A549 (cell line): Measurements from ENCODE around the gene DERL2. TPM values are rescaled to one million over a fixed set of nuclear protein-coding genes. Genes with fewer than 3 reads are reported as not detected.
A peak's percentile ranks its signal among the peaks of the same experiment; 100 is the strongest.

Experiments used
- ATAC-seq, 2 experiments: fragments of 200-7000 bp in 1 of 2; fragments of >200 bp in 1 of 2; cut with Nextera tagmentation in 1 of 2; cut with Tn5 transposase in 1 of 2; 3 replicates each; pipeline versions ENCODE4 v1.8.0 to v1.9.1; 2018 to 2020; ENCODE audit warnings: mild to moderate bottlenecking in 1 of 2, moderate library complexity in 1 of 2
- CTCF ChIA-PET: fragments of 300-600 bp; sonication (Branson Sonifier 250); formaldehyde crosslinking; extraction: SDS; loops from one replicate; lab custom pipeline; 2021; ENCODE audit warnings: antibody characterized with exemption, inconsistent platforms; lab: Yijun Ruan, JAX
- POLR2A ChIA-PET: fragments of 350-600 bp; formaldehyde crosslinking; extraction: SDS; loops from one replicate; lab custom pipeline; 2021; ENCODE audit warnings: antibody characterized with exemption, inconsistent platforms; lab: Yijun Ruan, JAX
- DNase-seq, 2 experiments: peaks; one replicate each; pipeline versions ENCODE4 v3.0.0 to v3.0.0-alpha.2; 2011 to 2016; ENCODE audit warnings: low read depth in 1 of 2, low spot score in 1 of 2
- FAIRE-seq: peaks from 2 replicates; lab custom pipeline; 2011; peaks lifted over from hg19 to GRCh38; lab: Jason Lieb, UNC
- H3K27ac ChIP-seq, 2 experiments: fragments of >200 bp; sonication (Bioruptor Twin); formaldehyde crosslinking; 3 replicates each; pipeline ENCODE4 v1.5.1; 2016 to 2017
- H3K4me1 ChIP-seq: fragments of >200 bp; sonication (Bioruptor Twin); formaldehyde crosslinking; 3 replicates; pipeline ENCODE4 v1.6.1; 2016
- H3K4me2 ChIP-seq: fragments of >200 bp; sonication (Bioruptor Twin); formaldehyde crosslinking; 3 replicates; pipeline ENCODE4 v1.6.1; 2016
- H3K4me3 ChIP-seq: fragments of >200 bp; sonication (Bioruptor Twin); formaldehyde crosslinking; 3 replicates; pipeline ENCODE4 v1.5.1; 2016
- H3K9me3 ChIP-seq: fragments of >200 bp; sonication (Bioruptor Twin); formaldehyde crosslinking; 3 replicates; pipeline ENCODE4 v1.6.1; 2016
- BHLHE40 ChIP-seq: IDR thresholded peaks from 2 replicates; pipeline ENCODE4 v1.6.1; 2012; ENCODE audit warnings: low read depth, low read length, inconsistent platforms
- CBX2 ChIP-seq: fragments of 200-600 bp; sonication (generic); IDR thresholded peaks from 2 replicates; pipeline ENCODE4 v1.6.1; 2016; ENCODE audit warnings: low read depth, mild to moderate bottlenecking, borderline replicate concordance
- CBX8 ChIP-seq: fragments of 200-600 bp; sonication (generic); IDR thresholded peaks from 2 replicates; pipeline ENCODE4 v1.6.1; 2016
- CEBPB ChIP-seq, 2 experiments: fragments of >200 bp in 1 of 2; sonication (Bioruptor Twin) in 1 of 2; formaldehyde crosslinking in 1 of 2; IDR thresholded peaks; 2 replicates each; pipeline ENCODE4 v1.6.1; 2012 to 2016
- EHF ChIP-seq: fragments of 250-450 bp; sonication (Bioruptor Pico); IDR thresholded peaks from 2 replicates; pipeline ENCODE4 v1.5.0; 2020; ENCODE audit warnings: mild to moderate bottlenecking
- ELK1 ChIP-seq: fragments of 150-350 bp; IDR thresholded peaks from 2 replicates; pipeline ENCODE4 v1.6.1; 2014; ENCODE audit warnings: low read depth, mild to moderate bottlenecking, low read length
- EP300 ChIP-seq, 2 experiments: fragments of >200 bp; sonication (Bioruptor Twin); formaldehyde crosslinking; IDR thresholded peaks; 2 replicates in 1 of 2; 3 replicates in 1 of 2; pipeline ENCODE4 v1.6.1; 2016 to 2017
- HOXA7 ChIP-seq: fragments of 250-450 bp; sonication (Bioruptor Pico); IDR thresholded peaks from 2 replicates; pipeline ENCODE4 v1.5.0; 2020; ENCODE audit warnings: mild to moderate bottlenecking, moderate library complexity
- HOXB13 ChIP-seq: fragments of 250-450 bp; sonication (Bioruptor Pico); IDR thresholded peaks from 2 replicates; pipeline ENCODE4 v1.5.0; 2020; ENCODE audit warnings: low read depth, mild to moderate bottlenecking, moderate library complexity
- JUN ChIP-seq, 2 experiments: fragments of >200 bp; sonication (Bioruptor Twin); formaldehyde crosslinking; IDR thresholded peaks; 2 replicates in 1 of 2; 3 replicates in 1 of 2; pipeline ENCODE4 v1.6.1; 2016 to 2017
- KDM1A ChIP-seq: fragments of 200-600 bp; sonication (generic); IDR thresholded peaks from 2 replicates; pipeline ENCODE4 v1.6.1; 2016; ENCODE audit warnings: low read depth, mild to moderate bottlenecking
- KDM5A ChIP-seq: fragments of 200-600 bp; sonication (generic); IDR thresholded peaks from 2 replicates; pipeline ENCODE4 v1.6.1; 2016; ENCODE audit warnings: antibody characterized with exemption, mild to moderate bottlenecking
- MAZ ChIP-seq: fragments of 150-350 bp; IDR thresholded peaks from 2 replicates; pipeline ENCODE4 v1.6.1; 2014; ENCODE audit warnings: antibody characterized with exemption, low read depth, low read length, borderline replicate concordance
- NR3C1 ChIP-seq: fragments of >200 bp; sonication (Bioruptor Twin); formaldehyde crosslinking; IDR thresholded peaks from 3 replicates; pipeline ENCODE4 v1.6.1; 2017
- PHF8 ChIP-seq: fragments of 200-600 bp; sonication (generic); IDR thresholded peaks from 2 replicates; pipeline ENCODE4 v1.6.1; 2016; ENCODE audit warnings: low read depth, mild to moderate bottlenecking, antibody characterized with exemption, moderate library complexity, borderline replicate concordance
- POLR2A ChIP-seq: IDR thresholded peaks from 2 replicates; pipeline ENCODE4 v1.6.1; 2012; ENCODE audit warnings: mild to moderate bottlenecking, low read length
- POLR2AphosphoS2 ChIP-seq: conservative IDR thresholded peaks from 2 replicates; pipeline ENCODE4 v1.6.1; 2012; ENCODE audit warnings: low read length, improper control_type of control experiment, inconsistent platforms
- RNF2 ChIP-seq: fragments of 200-600 bp; sonication (generic); IDR thresholded peaks from 2 replicates; pipeline ENCODE4 v1.6.1; 2016; ENCODE audit warnings: low read depth, mild to moderate bottlenecking, antibody characterized with exemption, moderate library complexity, borderline replicate concordance
- SREBF2 ChIP-seq: fragments of 450-650 bp; IDR thresholded peaks from 2 replicates; pipeline ENCODE4 v1.6.1; 2014; ENCODE audit warnings: mild to moderate bottlenecking, moderate library complexity
- TFCP2L1 ChIP-seq: fragments of 250-450 bp; sonication (Bioruptor Pico); IDR thresholded peaks from 2 replicates; pipeline ENCODE4 v1.5.0; 2021; ENCODE audit warnings: mild to moderate bottlenecking
- ZC3H11A ChIP-seq: fragments of 450-650 bp; IDR thresholded peaks from 2 replicates; pipeline ENCODE4 v1.6.1; 2014; ENCODE audit warnings: antibody characterized with exemption, mild to moderate bottlenecking
- ZNF302 ChIP-seq: fragments of 250-450 bp; sonication (Bioruptor Pico); IDR thresholded peaks from 2 replicates; pipeline ENCODE4 v1.9.0; 2021; ENCODE audit warnings: inconsistent platforms, mild to moderate bottlenecking, moderate library complexity
- ZSCAN20 ChIP-seq: fragments of 250-450 bp; sonication (Bioruptor Pico); IDR thresholded peaks from 2 replicates; pipeline ENCODE4 v1.8.0; 2022; ENCODE audit warnings: mild to moderate bottlenecking, moderate library complexity
- WGBS: methylation state at CpG from one replicate; pipeline ENCODE4 v1.1.6; 2017; ENCODE audit errors: missing lambda C conversion rate; 5-methylcytosine and 5-hydroxymethylcytosine counted together
- polyA plus RNA-seq, 4 experiments: library from polyadenylated mRNA; depleted of rRNA in 3 of 4; stranded (reverse); fragments of >200 nt; fragmentation: RNase III in 1 of 4; extraction: RNeasy Plus Mini Kit Qiagen cat#74134 plus additional on column Dnase treatment in 1 of 4; gene quantifications; 2 replicates in 3 of 4; 3 replicates in 1 of 4; pipeline ENCODE4 v1.2.3, GENCODE V29; 2011 to 2017
- TF ChIP-seq, protein P1 (sequence below): IDR thresholded peaks from 2 replicates; pipeline ENCODE4 v1.6.1; 2012; ENCODE audit warnings: low read depth, borderline replicate concordance
- TF ChIP-seq, protein P2 (sequence below): fragments of >200 bp; sonication (Bioruptor Twin); formaldehyde crosslinking; IDR thresholded peaks from 2 replicates; pipeline ENCODE4 v1.6.1; 2016
- TF ChIP-seq, protein P3 (sequence below): fragments of >200 bp; sonication (Bioruptor Twin); formaldehyde crosslinking; IDR thresholded peaks from 3 replicates; pipeline ENCODE4 v1.5.1; 2016

The DERL2 gene
- polyA plus RNA-seq, 2 of the 4 experiments (the other 2 are of a cell fraction) = 113 to 139 TPM

- H3K4me2 ChIP-seq = no peak overlapping the region
- DNase-seq = no peak
- CTCF ChIA-PET = no interaction called here
- H3K4me1 ChIP-seq = no peaks in the 10 kb centered on the region
- no peak overlapping the region for H3K27ac ChIP-seq
- no peak for TF ChIP-seq PHF8
- no peak for TF ChIP-seq RNF2
- no peak for TF ChIP-seq BHLHE40
- no peak for TF ChIP-seq HOXA7 (CRISPR knock-in tag)
- TF ChIP-seq, protein P1, sequence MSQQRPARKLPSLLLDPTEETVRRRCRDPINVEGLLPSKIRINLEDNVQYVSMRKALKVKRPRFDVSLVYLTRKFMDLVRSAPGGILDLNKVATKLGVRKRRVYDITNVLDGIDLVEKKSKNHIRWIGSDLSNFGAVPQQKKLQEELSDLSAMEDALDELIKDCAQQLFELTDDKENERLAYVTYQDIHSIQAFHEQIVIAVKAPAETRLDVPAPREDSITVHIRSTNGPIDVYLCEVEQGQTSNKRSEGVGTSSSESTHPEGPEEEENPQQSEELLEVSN = no peak
- no peak for TF ChIP-seq CBX2
- no peak for TF ChIP-seq POLR2A
- no peak for TF ChIP-seq ZC3H11A
- no peak for TF ChIP-seq MAZ
- TF ChIP-seq, protein P2, sequence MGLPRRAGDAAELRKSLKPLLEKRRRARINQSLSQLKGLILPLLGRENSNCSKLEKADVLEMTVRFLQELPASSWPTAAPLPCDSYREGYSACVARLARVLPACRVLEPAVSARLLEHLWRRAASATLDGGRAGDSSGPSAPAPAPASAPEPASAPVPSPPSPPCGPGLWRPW = no peak
- TF ChIP-seq POLR2AphosphoS2 = no peak
- TF ChIP-seq NR3C1 = no peak
- TF ChIP-seq, all 56 proteins: peak for 0
- 34% methylated on average over 8 of the region's 8 CpGs for WGBS
- Histone ChIP-seq H3K4me3 (no peak overlapping the region), H3K9me3 (no peaks in the 10 kb centered on the region)
- FAIRE-seq = no peak
- peak in 1 of 2 experiments; percentile 18; a peak in 2 of 6 replicates for ATAC-seq
- POLR2A ChIA-PET = no interaction called here
Observed at GRCh38 chr17:5509482-5509881, 23.5 kb upstream of the DERL2 start.

DNA sequence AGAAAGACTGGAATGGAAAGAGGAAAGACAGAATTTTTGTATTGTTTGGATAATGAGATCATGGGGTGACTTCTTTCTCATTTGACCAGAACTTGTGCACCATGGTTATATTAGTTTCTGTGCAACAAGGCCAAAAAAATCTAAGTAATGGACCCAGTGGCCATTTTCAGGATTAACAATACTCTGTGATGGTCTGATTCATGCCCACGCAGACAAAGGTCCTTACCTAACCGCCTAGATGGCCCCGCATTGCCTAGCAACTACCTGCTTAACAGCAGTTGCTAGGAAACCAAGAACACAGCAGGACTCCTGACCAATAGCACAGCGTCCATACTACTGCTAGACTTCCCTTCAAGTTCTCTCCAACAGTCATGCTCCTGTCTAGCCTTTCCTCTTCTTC, 22.8 kb upstream of the DERL2 start:
- POLR2A ChIA-PET = no interaction called here
- FAIRE-seq (no peak), DNase-seq (peak in 1 of 2 experiments; percentile 51), ATAC-seq (peak; percentile 28 to 64; a peak in 3 of 6 replicates)
- Histone ChIP-seq H3K4me2 (no peak overlapping the region), H3K4me1 (no peaks in the 10 kb centered on the region), H3K27ac (no peak overlapping the region), H3K4me3 (no peak overlapping the region), H3K9me3 (no peaks in the 10 kb centered on the region)
- CTCF ChIA-PET = no interaction called here
- TF ChIP-seq KDM1A (no peak), CBX8 (no peak), CEBPB (IDR thresholded peaks at IDR 0.05) (no peak), EP300 (IDR thresholded peaks at IDR 0.05) (no peak), HOXB13 (CRISPR knock-in tag) (no peak), HOXA7 (CRISPR knock-in tag) (no peak)
- 70% methylated on average over 4 of the region's 4 CpGs for WGBS

DNA sequence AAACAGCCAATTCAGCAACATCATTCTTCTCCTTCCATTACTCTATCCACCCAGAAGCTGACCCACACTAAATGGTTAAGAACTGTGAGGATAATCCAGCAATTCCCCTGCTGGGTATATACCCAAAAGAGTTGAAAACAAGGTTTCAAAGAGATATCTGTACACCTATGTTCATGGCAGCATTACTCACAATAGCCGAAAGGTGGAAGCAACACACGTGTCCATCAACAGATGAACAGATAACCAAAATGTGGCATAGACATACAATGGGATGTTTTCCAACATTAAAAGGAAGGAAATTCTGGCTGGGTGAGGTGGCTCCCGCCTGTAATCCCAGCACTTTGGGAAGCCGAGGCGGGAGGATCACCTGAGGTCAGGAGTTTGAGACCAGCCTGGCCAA, 20.3 kb upstream of the DERL2 start:
- no peak for DNase-seq
- no peak for ATAC-seq
- POLR2A ChIA-PET = interaction anchor here (0.6 kb wide), 1 partner anchor 9 kb away, joined by 3 read pairs; no protein-coding TSS in a partner anchor
- TF ChIP-seq KDM5A (no peak), SREBF2 (no peak), JUN (IDR thresholded peaks at IDR 0.05) (no peak), ZC3H11A (no peak), POLR2A (no peak), ZSCAN20 (CRISPR knock-in tag) (no peak), BHLHE40 (no peak), PHF8 (no peak), TFCP2L1 (CRISPR knock-in tag) (no peak), EHF (CRISPR knock-in tag) (no peak), ELK1 (no peak), ZNF302 (CRISPR knock-in tag) (no peak)
- TF ChIP-seq, protein P1 = no peak
- TF ChIP-seq, protein P3, sequence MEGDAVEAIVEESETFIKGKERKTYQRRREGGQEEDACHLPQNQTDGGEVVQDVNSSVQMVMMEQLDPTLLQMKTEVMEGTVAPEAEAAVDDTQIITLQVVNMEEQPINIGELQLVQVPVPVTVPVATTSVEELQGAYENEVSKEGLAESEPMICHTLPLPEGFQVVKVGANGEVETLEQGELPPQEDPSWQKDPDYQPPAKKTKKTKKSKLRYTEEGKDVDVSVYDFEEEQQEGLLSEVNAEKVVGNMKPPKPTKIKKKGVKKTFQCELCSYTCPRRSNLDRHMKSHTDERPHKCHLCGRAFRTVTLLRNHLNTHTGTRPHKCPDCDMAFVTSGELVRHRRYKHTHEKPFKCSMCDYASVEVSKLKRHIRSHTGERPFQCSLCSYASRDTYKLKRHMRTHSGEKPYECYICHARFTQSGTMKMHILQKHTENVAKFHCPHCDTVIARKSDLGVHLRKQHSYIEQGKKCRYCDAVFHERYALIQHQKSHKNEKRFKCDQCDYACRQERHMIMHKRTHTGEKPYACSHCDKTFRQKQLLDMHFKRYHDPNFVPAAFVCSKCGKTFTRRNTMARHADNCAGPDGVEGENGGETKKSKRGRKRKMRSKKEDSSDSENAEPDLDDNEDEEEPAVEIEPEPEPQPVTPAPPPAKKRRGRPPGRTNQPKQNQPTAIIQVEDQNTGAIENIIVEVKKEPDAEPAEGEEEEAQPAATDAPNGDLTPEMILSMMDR = no peak
- CTCF ChIA-PET = interaction anchor here (0.6 to 0.7 kb wide), 3 partner anchors 19 to 742 kb away, joined by 3 to 5 read pairs (median 3); no protein-coding TSS in a partner anchor
- H3K4me3 ChIP-seq = no peak overlapping the region
- FAIRE-seq = no peak
- no peak overlapping the region for H3K27ac ChIP-seq
- WGBS = 64% methylated on average over 5 of the region's 5 CpGs
- H3K4me2 ChIP-seq = no peak overlapping the region
- H3K4me1 ChIP-seq = no peaks in the 10 kb centered on the region
- no peaks in the 10 kb centered on the region for H3K9me3 ChIP-seq
